Measurements from ENCODE around the gene STAP2.

- no peak for TF ChIP-seq CTCF (IDR thresholded peaks at IDR 0.05)
- no peak for TF ChIP-seq POLR2A (IDR thresholded peaks at IDR 0.05)
- TF ChIP-seq EP300 (IDR thresholded peaks at IDR 0.05): no peak
- no peak for TF ChIP-seq POLR2AphosphoS5 (IDR thresholded peaks at IDR 0.05)
Observed at GRCh38 chr19:4278010-4278409, 60.6 kb downstream of the STAP2 start.

Data from stomach (tissue), 4 donors.